Esophagus squamous epithelium (tissue), 5 donors: ENCODE results near the gene CNTNAP4. TPM values are rescaled to one million over a fixed set of nuclear protein-coding genes. Genes with fewer than 3 reads are reported as not detected.

Experiments used
- DNase-seq: peaks from one replicate; lab custom pipeline; 2025; lab: John Stamatoyannopoulos, UW
- H3K27ac ChIP-seq, 4 donors: fragments of 200-600 bp; sonication (generic); one replicate each; pipeline ENCODE4 v1.5.1; 2016 to 2019; ENCODE audit warnings: mild to moderate bottlenecking in 1 of 4
- H3K27me3 ChIP-seq, 4 donors: fragments of 200-600 bp; sonication (generic); 1 replicate in 3 of 4; 2 replicates in 1 of 4; pipeline versions ENCODE4 v1.5.1 to v1.6.0; 2017 to 2021; ENCODE audit warnings: antibody characterized with exemption in 1 of 4
- H3K36me3 ChIP-seq, 3 donors: fragments of 200-600 bp; sonication (generic); one replicate each; pipeline ENCODE4 v1.5.1; 2016 to 2019
- H3K4me1 ChIP-seq, 3 donors: fragments of 200-600 bp; sonication (generic); one replicate each; pipeline ENCODE4 v1.5.1; 2017 to 2019
- H3K4me3 ChIP-seq, 4 donors: fragments of 200-600 bp; sonication (generic); 1 replicate in 3 of 4; 2 replicates in 1 of 4; pipeline ENCODE4 v1.5.1; 2016 to 2019; ENCODE audit warnings: mild to moderate bottlenecking in 2 of 4, moderate library complexity in 1 of 4
- H3K9me3 ChIP-seq, 3 donors: fragments of 200-600 bp; sonication (generic); one replicate each; pipeline ENCODE4 v1.5.1; 2016 to 2019
- POLR2A ChIP-seq, 4 donors: fragments of 450-650 bp; IDR thresholded peaks; one replicate each; pipeline ENCODE4 v1.6.1; 2017; ENCODE audit warnings: antibody characterized with exemption in 4 of 4, mild to moderate bottlenecking in 4 of 4, moderate library complexity in 3 of 4
- WGBS, 2 donors: methylation state at CpG; one replicate each; pipeline ENCODE4 v1.1.5; 2018; 5-methylcytosine and 5-hydroxymethylcytosine counted together
- intact Hi-C: fragments of 100-400 bp; cut with DNase I; formaldehyde crosslinking; loops from one replicate; pipeline ENCODE4 v1.15.0; 2022
- total RNA-seq, 4 donors: library from RNA; depleted of rRNA; stranded (reverse); fragments of >200 nt; gene quantifications; one replicate each; pipeline ENCODE4 v1.1.0, GENCODE V29; 2016
- TF ChIP-seq, protein P1 (sequence below), 6 experiments: fragments of 450-650 bp in 4 of 6; fragments of 200-600 bp in 2 of 6; sonication (generic) in 2 of 6; IDR thresholded peaks; one replicate each; pipeline ENCODE4 v1.5.1; 2016 to 2019; ENCODE audit warnings: antibody characterized with exemption in 6 of 6, mild to moderate bottlenecking in 4 of 6, moderate library complexity in 4 of 6
- donor health status: DM: yes; HTN: yes; CAD: no.

The CNTNAP4 gene
- total RNA-seq, 4 donors from 2014 or later: not detected

DNA sequence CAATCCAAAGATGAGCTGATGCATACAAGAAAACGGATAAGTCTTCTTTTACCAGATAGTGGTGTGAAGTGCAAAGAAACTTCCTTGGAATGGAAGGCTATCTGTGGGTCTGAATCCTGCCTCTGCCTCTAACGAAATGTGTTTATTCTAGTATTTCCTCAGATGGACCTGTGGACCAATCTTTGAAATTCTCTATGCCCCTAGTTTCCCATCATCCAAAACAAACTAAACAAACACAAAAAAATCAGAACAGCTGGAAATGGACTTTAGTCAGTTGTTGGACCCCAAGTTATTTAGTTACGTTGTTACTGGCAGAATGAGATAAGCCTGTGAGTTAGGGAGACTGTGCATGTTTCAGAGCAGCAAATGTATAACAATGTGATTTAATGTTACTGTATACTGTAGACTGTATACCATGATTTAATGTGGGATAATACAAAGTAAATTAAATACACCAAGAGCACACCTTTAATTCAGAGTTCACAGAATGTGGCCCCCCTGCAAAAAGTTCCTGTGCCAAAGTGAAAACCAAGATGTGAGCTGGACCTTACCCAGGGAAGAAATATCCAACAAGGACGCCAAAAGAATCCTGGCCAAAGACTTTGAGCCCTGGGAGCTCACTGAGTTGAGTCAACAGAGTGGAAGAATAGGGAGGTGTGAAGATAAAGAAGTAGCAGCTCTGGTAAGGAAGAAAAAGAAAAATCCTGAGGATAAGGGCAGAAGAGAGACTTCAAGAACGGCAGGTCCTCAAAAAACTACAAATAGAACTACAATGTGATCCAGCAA is 255.2 kb downstream of the CNTNAP4 start:
- Histone ChIP-seq H3K9me3 (no peaks in the 10 kb centered on the region), H3K27me3 (no peaks in the 10 kb centered on the region), H3K27ac (no peak overlapping the region), H3K4me3 (no peak overlapping the region), H3K36me3 (no peaks in the 10 kb centered on the region), H3K4me1 (no peaks in the 10 kb centered on the region)
- intact Hi-C loops: no loop called here
- 35 to 46% methylated on average over 5 of the region's 5 CpGs for WGBS, 2 donors
- TF ChIP-seq POLR2A (IDR thresholded peaks at IDR 0.05): no peak
- TF ChIP-seq, protein P1, sequence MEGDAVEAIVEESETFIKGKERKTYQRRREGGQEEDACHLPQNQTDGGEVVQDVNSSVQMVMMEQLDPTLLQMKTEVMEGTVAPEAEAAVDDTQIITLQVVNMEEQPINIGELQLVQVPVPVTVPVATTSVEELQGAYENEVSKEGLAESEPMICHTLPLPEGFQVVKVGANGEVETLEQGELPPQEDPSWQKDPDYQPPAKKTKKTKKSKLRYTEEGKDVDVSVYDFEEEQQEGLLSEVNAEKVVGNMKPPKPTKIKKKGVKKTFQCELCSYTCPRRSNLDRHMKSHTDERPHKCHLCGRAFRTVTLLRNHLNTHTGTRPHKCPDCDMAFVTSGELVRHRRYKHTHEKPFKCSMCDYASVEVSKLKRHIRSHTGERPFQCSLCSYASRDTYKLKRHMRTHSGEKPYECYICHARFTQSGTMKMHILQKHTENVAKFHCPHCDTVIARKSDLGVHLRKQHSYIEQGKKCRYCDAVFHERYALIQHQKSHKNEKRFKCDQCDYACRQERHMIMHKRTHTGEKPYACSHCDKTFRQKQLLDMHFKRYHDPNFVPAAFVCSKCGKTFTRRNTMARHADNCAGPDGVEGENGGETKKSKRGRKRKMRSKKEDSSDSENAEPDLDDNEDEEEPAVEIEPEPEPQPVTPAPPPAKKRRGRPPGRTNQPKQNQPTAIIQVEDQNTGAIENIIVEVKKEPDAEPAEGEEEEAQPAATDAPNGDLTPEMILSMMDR (IDR thresholded peaks at IDR 0.05): no peak
- DNase-seq: no peak

DNA sequence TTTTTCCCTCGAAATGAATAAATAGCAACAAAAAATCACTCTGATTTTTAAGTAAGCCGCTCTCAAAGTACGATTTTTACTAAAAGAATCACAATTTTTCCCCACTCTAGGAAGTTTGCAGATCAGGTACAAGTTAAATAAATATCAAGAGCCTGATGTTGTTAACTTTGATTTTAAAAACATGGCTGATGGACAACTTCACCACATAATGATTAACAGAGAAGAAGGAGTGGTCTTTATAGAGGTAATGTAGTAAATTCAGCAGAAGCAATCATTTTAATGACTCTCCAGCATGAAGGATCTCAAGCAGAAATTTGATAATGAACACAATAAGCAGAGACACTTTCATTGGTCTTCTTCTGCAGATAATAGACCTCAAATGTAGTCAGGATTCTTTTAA is 262.4 kb downstream of the CNTNAP4 start:
- Histone ChIP-seq H3K36me3 (no peaks in the 10 kb centered on the region), H3K4me3 (no peak overlapping the region), H3K4me1 (no peaks in the 10 kb centered on the region), H3K9me3 (no peaks in the 10 kb centered on the region), H3K27me3 (no peaks in the 10 kb centered on the region), H3K27ac (no peak overlapping the region)
- no peak for DNase-seq
- intact Hi-C loops: no loop called here
- TF ChIP-seq, protein P1 (IDR thresholded peaks at IDR 0.05): no peak
- no peak for TF ChIP-seq POLR2A (IDR thresholded peaks at IDR 0.05)
- WGBS, 2 donors: 47 to 54% methylated on average over 3 of the region's 3 CpGs

DNA sequence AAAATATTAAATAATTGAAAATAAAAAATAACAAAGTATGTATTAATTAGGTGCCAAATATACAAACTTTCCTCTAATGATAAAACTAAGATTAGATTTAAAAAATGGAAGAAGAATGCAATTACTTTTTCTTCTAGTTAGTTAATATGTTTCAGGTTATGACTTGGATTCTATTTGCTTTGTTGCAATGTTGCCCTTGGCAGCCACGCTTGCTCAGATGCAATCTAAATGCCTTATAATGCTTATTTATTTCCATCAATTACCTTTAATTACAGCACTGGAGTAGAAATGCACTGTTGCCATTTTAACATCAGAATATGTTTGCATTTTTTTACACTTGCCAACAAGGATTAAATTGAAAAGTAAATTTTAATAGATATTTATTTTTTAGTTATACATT is 263.9 kb downstream of the CNTNAP4 start:
- TF ChIP-seq, protein P1 (IDR thresholded peaks at IDR 0.05): no peak
- TF ChIP-seq POLR2A (IDR thresholded peaks at IDR 0.05): no peak
- WGBS, 2 donors: 48 to 57% methylated on average over 1 of the region's 1 CpG
- no peaks in the 10 kb centered on the region for H3K36me3 ChIP-seq
- intact Hi-C loops: no loop called here
- H3K27ac ChIP-seq: no peak overlapping the region
- no peaks in the 10 kb centered on the region for H3K9me3 ChIP-seq
- DNase-seq: no peak
- no peaks in the 10 kb centered on the region for H3K27me3 ChIP-seq
- no peaks in the 10 kb centered on the region for H3K4me1 ChIP-seq
- no peak overlapping the region for H3K4me3 ChIP-seq

DNA sequence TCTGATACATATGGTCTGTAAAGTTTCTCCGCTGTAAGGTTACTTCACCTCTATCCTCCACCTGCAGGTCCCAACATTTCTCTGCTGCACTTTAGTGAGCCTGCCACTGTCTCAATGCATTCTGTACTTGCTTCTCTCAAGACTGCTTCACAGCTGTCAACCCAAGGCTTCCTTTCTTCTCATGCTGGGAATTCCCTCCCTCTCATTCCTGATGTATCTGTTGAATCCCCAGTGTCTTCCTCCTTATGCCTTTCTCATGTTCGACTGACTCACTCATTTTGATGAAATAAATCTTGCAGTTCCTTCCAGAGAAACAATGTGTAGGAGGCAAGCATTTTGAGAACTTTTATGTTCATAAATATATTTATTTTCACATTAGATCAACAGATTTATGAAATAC is 288.3 kb downstream of the CNTNAP4 start:
- no peaks in the 10 kb centered on the region for H3K36me3 ChIP-seq
- intact Hi-C loops: no loop called here
- 69 to 75% methylated on average over 2 of the region's 2 CpGs for WGBS, 2 donors
- H3K4me3 ChIP-seq: no peak overlapping the region
- no peaks in the 10 kb centered on the region for H3K9me3 ChIP-seq
- H3K27me3 ChIP-seq: no peaks in the 10 kb centered on the region
- TF ChIP-seq, protein P1 (IDR thresholded peaks at IDR 0.05): no peak
- no peak for TF ChIP-seq POLR2A (IDR thresholded peaks at IDR 0.05)
- no peak overlapping the region for H3K27ac ChIP-seq
- no peak for DNase-seq
- no peaks in the 10 kb centered on the region for H3K4me1 ChIP-seq

DNA sequence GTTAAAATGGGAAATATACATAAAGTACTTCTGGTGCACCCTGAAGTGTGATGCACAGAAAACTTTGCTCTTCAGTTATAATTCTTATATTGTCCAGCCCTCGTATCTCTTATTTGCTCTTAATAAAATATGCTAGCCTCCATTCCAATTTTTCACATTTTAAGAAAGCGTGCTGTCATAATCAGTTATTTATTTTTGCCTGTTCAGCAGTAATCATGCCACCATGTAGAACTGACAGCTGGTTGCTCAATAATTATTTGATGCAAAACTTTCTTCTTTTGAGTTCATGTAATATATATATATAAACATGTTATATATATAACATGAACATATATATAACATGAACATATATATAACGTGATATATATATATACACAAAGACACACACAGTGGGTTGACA is 294.6 kb downstream of the CNTNAP4 start:
- DNase-seq: no peak
- no peak overlapping the region for H3K27ac ChIP-seq
- no peak for TF ChIP-seq POLR2A (IDR thresholded peaks at IDR 0.05)
- TF ChIP-seq, protein P1 (IDR thresholded peaks at IDR 0.05): no peak
- no peaks in the 10 kb centered on the region for H3K27me3 ChIP-seq
- no peaks in the 10 kb centered on the region for H3K9me3 ChIP-seq
- no peaks in the 10 kb centered on the region for H3K36me3 ChIP-seq
- H3K4me3 ChIP-seq: no peak overlapping the region
- H3K4me1 ChIP-seq: no peaks in the 10 kb centered on the region
- WGBS, 2 donors: 55 to 67% methylated on average over 3 of the region's 3 CpGs
- intact Hi-C loops: no loop called here
